Measurements from ENCODE around the gene DIAPH3. TPM values are rescaled to one million over a fixed set of nuclear protein-coding genes. Genes with fewer than 3 reads are reported as not detected.

DIAPH3 gene
- total RNA-seq, 1 experiment from 2014 or later = 27.6 TPM

- H3K27me3 Mint-ChIP-seq (ENCODE audit: low read depth) = no peaks in the 10 kb centered on the region
- TF ChIP-seq TP53 (CRISPR knock-in tag; IDR thresholded peaks at IDR 0.05) = no peak
- H3K36me3 Mint-ChIP-seq = no peaks in the 10 kb centered on the region
- H3K4me3 Mint-ChIP-seq = no peak overlapping the region
- no peak overlapping the region for H3K27ac Mint-ChIP-seq
- H3K4me1 Mint-ChIP-seq = peaks cover 4% of the 10 kb centered on the region; the same call in 1 of the 2 replicates
- ATAC-seq (no peak), DNase-seq (ENCODE audit: low spot score) (no peak)
- CTCF ChIA-PET = no interaction called here
- POLR2A ChIA-PET = interaction anchor here (0.6 kb wide), 1 partner anchor 16 kb away, joined by 4 read pairs; no protein-coding TSS in a partner anchor
- no peaks in the 10 kb centered on the region for H3K9me3 Mint-ChIP-seq
Observed at GRCh38 chr13:60000976-60001375, 162.8 kb downstream of the DIAPH3 start.

DNA sequence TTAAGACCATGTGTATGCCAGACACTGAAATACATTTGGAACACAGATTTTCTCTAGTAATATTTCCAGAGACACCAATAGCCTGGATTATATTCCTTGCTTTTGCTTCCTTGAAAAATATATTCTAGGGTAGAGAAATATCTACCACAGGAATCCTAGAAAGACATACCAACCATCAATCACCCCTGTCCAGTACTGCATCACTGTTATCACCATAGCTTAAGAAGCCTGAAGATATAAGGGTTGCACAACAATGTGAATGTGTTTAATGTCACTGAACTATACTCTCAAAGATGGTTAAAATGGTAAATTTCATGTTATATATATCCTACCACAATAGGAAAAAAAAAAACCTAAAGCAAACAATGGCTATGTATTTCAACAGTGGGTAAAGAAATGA, 163.6 kb downstream of the DIAPH3 start:
- ChIA-PET CTCF (no interaction called here), POLR2A (no interaction called here)
- H3K27me3 Mint-ChIP-seq (ENCODE audit: low read depth) = no peaks in the 10 kb centered on the region
- no peaks in the 10 kb centered on the region for H3K36me3 Mint-ChIP-seq
- H3K4me1 Mint-ChIP-seq = peaks cover 4% of the 10 kb centered on the region; the same call in 1 of the 2 replicates
- TF ChIP-seq SMAD4 (CRISPR knock-in tag; IDR thresholded peaks at IDR 0.05) = no peak
- no peak for TF ChIP-seq TP53 (CRISPR knock-in tag; IDR thresholded peaks at IDR 0.05)
- TF ChIP-seq, protein P1, sequence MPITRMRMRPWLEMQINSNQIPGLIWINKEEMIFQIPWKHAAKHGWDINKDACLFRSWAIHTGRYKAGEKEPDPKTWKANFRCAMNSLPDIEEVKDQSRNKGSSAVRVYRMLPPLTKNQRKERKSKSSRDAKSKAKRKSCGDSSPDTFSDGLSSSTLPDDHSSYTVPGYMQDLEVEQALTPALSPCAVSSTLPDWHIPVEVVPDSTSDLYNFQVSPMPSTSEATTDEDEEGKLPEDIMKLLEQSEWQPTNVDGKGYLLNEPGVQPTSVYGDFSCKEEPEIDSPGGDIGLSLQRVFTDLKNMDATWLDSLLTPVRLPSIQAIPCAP (CRISPR knock-in tag; IDR thresholded peaks at IDR 0.05) = no peak
- TF ChIP-seq ATF2 (CRISPR knock-in tag; IDR thresholded peaks at IDR 0.05; ENCODE audit: borderline replicate concordance, low read depth) = no peak
- TF ChIP-seq GABPB1 (CRISPR knock-in tag; IDR thresholded peaks at IDR 0.05) = no peak
- no peak for TF ChIP-seq MYBL2 (CRISPR knock-in tag; IDR thresholded peaks at IDR 0.05)
- no peak for TF ChIP-seq ERG (CRISPR knock-in tag; IDR thresholded peaks at IDR 0.05)
- TF ChIP-seq, protein P2, sequence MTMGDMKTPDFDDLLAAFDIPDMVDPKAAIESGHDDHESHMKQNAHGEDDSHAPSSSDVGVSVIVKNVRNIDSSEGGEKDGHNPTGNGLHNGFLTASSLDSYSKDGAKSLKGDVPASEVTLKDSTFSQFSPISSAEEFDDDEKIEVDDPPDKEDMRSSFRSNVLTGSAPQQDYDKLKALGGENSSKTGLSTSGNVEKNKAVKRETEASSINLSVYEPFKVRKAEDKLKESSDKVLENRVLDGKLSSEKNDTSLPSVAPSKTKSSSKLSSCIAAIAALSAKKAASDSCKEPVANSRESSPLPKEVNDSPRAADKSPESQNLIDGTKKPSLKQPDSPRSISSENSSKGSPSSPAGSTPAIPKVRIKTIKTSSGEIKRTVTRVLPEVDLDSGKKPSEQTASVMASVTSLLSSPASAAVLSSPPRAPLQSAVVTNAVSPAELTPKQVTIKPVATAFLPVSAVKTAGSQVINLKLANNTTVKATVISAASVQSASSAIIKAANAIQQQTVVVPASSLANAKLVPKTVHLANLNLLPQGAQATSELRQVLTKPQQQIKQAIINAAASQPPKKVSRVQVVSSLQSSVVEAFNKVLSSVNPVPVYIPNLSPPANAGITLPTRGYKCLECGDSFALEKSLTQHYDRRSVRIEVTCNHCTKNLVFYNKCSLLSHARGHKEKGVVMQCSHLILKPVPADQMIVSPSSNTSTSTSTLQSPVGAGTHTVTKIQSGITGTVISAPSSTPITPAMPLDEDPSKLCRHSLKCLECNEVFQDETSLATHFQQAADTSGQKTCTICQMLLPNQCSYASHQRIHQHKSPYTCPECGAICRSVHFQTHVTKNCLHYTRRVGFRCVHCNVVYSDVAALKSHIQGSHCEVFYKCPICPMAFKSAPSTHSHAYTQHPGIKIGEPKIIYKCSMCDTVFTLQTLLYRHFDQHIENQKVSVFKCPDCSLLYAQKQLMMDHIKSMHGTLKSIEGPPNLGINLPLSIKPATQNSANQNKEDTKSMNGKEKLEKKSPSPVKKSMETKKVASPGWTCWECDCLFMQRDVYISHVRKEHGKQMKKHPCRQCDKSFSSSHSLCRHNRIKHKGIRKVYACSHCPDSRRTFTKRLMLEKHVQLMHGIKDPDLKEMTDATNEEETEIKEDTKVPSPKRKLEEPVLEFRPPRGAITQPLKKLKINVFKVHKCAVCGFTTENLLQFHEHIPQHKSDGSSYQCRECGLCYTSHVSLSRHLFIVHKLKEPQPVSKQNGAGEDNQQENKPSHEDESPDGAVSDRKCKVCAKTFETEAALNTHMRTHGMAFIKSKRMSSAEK (CRISPR knock-in tag; IDR thresholded peaks at IDR 0.05; ENCODE audit: borderline replicate concordance) = no peak
- TF ChIP-seq, protein P3, sequence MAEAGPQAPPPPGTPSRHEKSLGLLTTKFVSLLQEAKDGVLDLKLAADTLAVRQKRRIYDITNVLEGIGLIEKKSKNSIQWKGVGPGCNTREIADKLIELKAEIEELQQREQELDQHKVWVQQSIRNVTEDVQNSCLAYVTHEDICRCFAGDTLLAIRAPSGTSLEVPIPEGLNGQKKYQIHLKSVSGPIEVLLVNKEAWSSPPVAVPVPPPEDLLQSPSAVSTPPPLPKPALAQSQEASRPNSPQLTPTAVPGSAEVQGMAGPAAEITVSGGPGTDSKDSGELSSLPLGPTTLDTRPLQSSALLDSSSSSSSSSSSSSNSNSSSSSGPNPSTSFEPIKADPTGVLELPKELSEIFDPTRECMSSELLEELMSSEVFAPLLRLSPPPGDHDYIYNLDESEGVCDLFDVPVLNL (CRISPR knock-in tag; IDR thresholded peaks at IDR 0.05; ENCODE audit: borderline replicate concordance, low read depth) = no peak
- TF ChIP-seq, protein P4, sequence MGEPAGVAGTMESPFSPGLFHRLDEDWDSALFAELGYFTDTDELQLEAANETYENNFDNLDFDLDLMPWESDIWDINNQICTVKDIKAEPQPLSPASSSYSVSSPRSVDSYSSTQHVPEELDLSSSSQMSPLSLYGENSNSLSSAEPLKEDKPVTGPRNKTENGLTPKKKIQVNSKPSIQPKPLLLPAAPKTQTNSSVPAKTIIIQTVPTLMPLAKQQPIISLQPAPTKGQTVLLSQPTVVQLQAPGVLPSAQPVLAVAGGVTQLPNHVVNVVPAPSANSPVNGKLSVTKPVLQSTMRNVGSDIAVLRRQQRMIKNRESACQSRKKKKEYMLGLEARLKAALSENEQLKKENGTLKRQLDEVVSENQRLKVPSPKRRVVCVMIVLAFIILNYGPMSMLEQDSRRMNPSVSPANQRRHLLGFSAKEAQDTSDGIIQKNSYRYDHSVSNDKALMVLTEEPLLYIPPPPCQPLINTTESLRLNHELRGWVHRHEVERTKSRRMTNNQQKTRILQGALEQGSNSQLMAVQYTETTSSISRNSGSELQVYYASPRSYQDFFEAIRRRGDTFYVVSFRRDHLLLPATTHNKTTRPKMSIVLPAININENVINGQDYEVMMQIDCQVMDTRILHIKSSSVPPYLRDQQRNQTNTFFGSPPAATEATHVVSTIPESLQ (CRISPR knock-in tag; IDR thresholded peaks at IDR 0.05) = no peak
- no peak for TF ChIP-seq ZNF671 (CRISPR knock-in tag; IDR thresholded peaks at IDR 0.05)
- TF ChIP-seq CTCF (IDR thresholded peaks at IDR 0.05) = no peak
- TF ChIP-seq ESRRA (CRISPR knock-in tag; IDR thresholded peaks at IDR 0.05; ENCODE audit: borderline replicate concordance) = no peak
- no peak for TF ChIP-seq FOXP1 (CRISPR knock-in tag; IDR thresholded peaks at IDR 0.05; ENCODE audit: borderline replicate concordance)
- ATAC-seq (no peak), DNase-seq (ENCODE audit: low spot score) (no peak)
- no peak overlapping the region for H3K4me3 Mint-ChIP-seq
- no peak overlapping the region for H3K27ac Mint-ChIP-seq
- no peaks in the 10 kb centered on the region for H3K9me3 Mint-ChIP-seq

Measured in WTC11 (cell line).